Measurements from ENCODE around the gene KAT6B. TPM values are rescaled to one million over a fixed set of nuclear protein-coding genes. Genes with fewer than 3 reads are reported as not detected.
A peak's percentile ranks its signal among the peaks of the same experiment; 100 is the strongest.

Gene KAT6B
- total RNA-seq, 2 experiments from 2014 or later, result 36.7 to 47.2 TPM

DNA sequence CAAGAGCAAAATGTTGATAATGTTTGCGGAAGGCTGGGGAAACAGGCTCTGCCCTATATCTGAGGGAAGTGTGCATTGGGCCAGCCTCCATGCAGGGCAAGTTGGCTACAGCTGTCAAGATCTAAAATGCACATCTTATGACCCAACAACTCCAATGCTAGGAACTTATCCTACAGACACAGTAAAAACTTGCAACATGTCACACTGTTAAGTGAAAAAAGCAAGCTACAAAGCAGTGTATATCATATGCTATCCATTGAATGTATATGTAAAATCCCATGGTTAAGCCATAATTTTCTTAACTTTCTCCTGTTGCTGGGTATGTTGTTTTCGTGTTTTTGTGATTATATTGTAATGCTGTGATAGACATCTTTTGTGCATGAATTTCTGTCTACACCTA, 16.3 kb upstream of the KAT6B start:
- Mint-ChIP-seq H3K27ac (no peak overlapping the region), H3K4me1 (no peaks in the 10 kb centered on the region), H3K9me3 (peaks cover 2% of the 10 kb centered on the region), H3K27me3 (no peaks in the 10 kb centered on the region), H3K4me3 (no peak overlapping the region), H3K36me3 (no peaks in the 10 kb centered on the region)
- ATAC-seq (ENCODE audit: low read depth) (no peak), DNase-seq (no peak)
- POLR2A ChIA-PET, result no interaction called here

GRCh38 chr10:74813381-74814259, 12.8 kb upstream of the KAT6B start:
- H3K27me3 Mint-ChIP-seq, result no peaks in the 10 kb centered on the region
- H3K4me3 Mint-ChIP-seq, result no peak overlapping the region
- DNase-seq (no peak), ATAC-seq (ENCODE audit: low read depth) (no peak)
- H3K27ac Mint-ChIP-seq, result no peak overlapping the region
- H3K4me1 Mint-ChIP-seq, result peaks cover 5% of the 10 kb centered on the region
- peaks cover 5% of the 10 kb centered on the region for H3K36me3 Mint-ChIP-seq
- POLR2A ChIA-PET, result no interaction called here
- H3K9me3 Mint-ChIP-seq, result peaks cover 12% of the 10 kb centered on the region

GRCh38 chr10:74814797-74815196, 11.6 kb upstream of the KAT6B start:
- no peak for ATAC-seq (ENCODE audit: low read depth)
- Mint-ChIP-seq H3K4me1 (peaks cover 5% of the 10 kb centered on the region), H3K27ac (no peak overlapping the region), H3K4me3 (no peak overlapping the region), H3K36me3 (peaks cover 5% of the 10 kb centered on the region), H3K9me3 (peaks cover 12% of the 10 kb centered on the region), H3K27me3 (no peaks in the 10 kb centered on the region)
- no peak for DNase-seq
- POLR2A ChIA-PET, result no interaction called here

DNA sequence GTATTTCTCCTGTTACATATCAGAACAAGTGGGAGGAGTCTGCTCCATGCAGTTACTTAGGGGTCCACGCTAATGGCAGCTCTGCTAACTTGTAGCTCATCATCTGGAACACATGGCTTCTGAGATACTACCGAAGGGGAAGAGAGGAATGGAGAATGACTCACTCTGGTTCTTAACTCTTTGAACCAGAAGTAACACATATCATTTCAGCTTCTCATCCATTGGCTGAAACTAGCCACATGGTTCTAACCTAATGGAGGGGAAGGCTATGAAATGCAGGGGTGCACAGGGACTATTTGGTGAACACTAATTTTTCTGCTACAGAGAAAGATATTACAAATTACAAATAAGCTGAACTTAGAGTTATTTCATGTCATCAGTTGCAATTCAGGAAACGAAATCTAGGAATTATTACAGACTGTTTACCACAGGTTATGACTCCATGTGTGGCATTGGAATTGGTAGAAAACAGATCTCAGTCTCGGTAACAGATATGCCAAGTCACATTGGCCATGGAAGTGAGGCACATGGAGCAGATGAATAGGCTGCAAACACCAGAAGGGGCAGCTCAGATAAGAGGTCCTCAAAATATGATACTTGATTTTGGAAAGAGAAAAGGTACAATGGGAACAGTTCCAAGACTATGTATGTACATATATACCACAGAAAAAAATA, 9.4 kb upstream of the KAT6B start:
- peaks cover 5% of the 10 kb centered on the region for H3K36me3 Mint-ChIP-seq
- no peak overlapping the region for H3K27ac Mint-ChIP-seq
- H3K4me3 Mint-ChIP-seq, result peak overlapping the region; percentile 24
- peaks cover 8% of the 10 kb centered on the region for H3K4me1 Mint-ChIP-seq
- POLR2A ChIA-PET, result no interaction called here
- ATAC-seq (ENCODE audit: low read depth), result no peak
- no peaks in the 10 kb centered on the region for H3K27me3 Mint-ChIP-seq
- H3K9me3 Mint-ChIP-seq, result peaks cover 12% of the 10 kb centered on the region
- no peak for DNase-seq

- H3K27ac Mint-ChIP-seq, result no peak overlapping the region
These were observed 4.9 kb upstream of the KAT6B start for GRCh38 chr10:74821501-74821900.

GRCh38 chr10:74822101-74822500, 4.3 kb upstream of the KAT6B start:
- DNase-seq (no peak), ATAC-seq (ENCODE audit: low read depth) (no peak)
- Mint-ChIP-seq H3K36me3 (peaks cover 6% of the 10 kb centered on the region), H3K4me1 (peaks cover 29% of the 10 kb centered on the region), H3K4me3 (no peak overlapping the region), H3K27ac (no peak overlapping the region), H3K27me3 (no peaks in the 10 kb centered on the region), H3K9me3 (peaks cover 5% of the 10 kb centered on the region)
- POLR2A ChIA-PET, result no interaction called here

More at GRCh38 chr10:74821501-74821900, 4.9 kb upstream of the KAT6B start:
- ATAC-seq (ENCODE audit: low read depth) (no peak), DNase-seq (no peak)
- Mint-ChIP-seq H3K4me3 (no peak overlapping the region), H3K4me1 (peaks cover 29% of the 10 kb centered on the region), H3K9me3 (peaks cover 11% of the 10 kb centered on the region), H3K27me3 (no peaks in the 10 kb centered on the region), H3K36me3 (peaks cover 5% of the 10 kb centered on the region)
- POLR2A ChIA-PET, result no interaction called here

- no peaks in the 10 kb centered on the region for H3K9me3 Mint-ChIP-seq
- no peaks in the 10 kb centered on the region for H3K27me3 Mint-ChIP-seq
- ATAC-seq (ENCODE audit: low read depth) (no peak), DNase-seq (no peak)
- peaks cover 3% of the 10 kb centered on the region for H3K36me3 Mint-ChIP-seq
- no peak overlapping the region for H3K27ac Mint-ChIP-seq
- peaks cover 31% of the 10 kb centered on the region for H3K4me1 Mint-ChIP-seq
- H3K4me3 Mint-ChIP-seq, result no peak overlapping the region
- POLR2A ChIA-PET, result interaction anchor here (2.5 kb wide), 1 partner anchor 84 kb away, joined by 8 read pairs; no protein-coding TSS in a partner anchor
These were observed 3.8 kb upstream of the KAT6B start for GRCh38 chr10:74822521-74823089.

GRCh38 chr10:74823791-74824183, 2.6 kb upstream of the KAT6B start:
- Mint-ChIP-seq H3K4me3 (peak overlapping the region; percentile 90), H3K27me3 (no peaks in the 10 kb centered on the region), H3K27ac (peak overlapping the region; percentile 92), H3K4me1 (peaks cover 38% of the 10 kb centered on the region), H3K36me3 (peaks cover 9% of the 10 kb centered on the region), H3K9me3 (no peaks in the 10 kb centered on the region)
- POLR2A ChIA-PET, result interaction anchor here (0.5 to 2.5 kb wide), 2 partner anchors 85 to 338 kb away, joined by 4 to 8 read pairs; no protein-coding TSS in a partner anchor
- no peak for ATAC-seq (ENCODE audit: low read depth)
- no peak for DNase-seq

DNA sequence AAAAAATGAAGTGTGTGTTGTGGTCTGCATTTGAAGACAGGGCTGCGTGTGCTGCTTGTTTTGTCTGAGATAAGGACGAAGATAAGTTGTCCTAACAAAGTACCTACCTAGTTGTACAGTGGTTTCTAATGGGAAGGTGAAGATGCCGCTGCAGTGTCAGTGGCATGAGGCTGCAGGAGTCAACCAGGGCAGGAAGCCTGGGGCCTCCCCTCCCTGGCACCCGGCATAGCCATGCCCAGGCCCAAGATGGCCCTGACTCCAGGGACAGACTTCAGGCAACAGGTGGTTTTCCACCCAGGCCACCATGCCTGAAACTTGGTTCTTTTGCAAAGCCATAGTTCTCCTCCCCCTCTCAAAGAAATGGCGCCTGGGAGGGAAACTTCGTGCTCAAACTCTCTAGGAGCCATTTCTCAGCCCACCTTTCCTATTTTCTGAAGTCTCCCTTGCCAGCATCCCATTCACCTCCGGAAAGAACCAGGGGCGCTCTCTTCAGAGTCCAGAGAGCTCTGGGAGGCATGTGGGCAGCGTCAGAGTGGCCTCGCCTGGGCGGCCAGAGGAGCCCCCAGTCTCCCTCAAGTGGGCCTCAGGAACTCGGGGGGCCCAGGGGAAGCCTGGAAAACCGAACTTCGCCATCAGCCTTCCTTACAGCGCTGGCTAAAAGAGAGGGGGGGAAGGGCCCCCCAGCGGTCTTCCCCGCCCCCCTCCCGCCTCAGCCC, 2.1 kb upstream of the KAT6B start:
- no peaks in the 10 kb centered on the region for H3K9me3 Mint-ChIP-seq
- H3K4me3 Mint-ChIP-seq, result peak overlapping the region; percentile 90
- ATAC-seq (ENCODE audit: low read depth) (no peak), DNase-seq (peak; percentile 45)
- H3K27me3 Mint-ChIP-seq, result no peaks in the 10 kb centered on the region
- peak overlapping the region; percentile 92 for H3K27ac Mint-ChIP-seq
- peaks cover 10% of the 10 kb centered on the region for H3K36me3 Mint-ChIP-seq
- POLR2A ChIA-PET, result interaction anchor here (0.5 to 2.5 kb wide), 6 partner anchors 47 to 338 kb away, joined by 3 to 8 read pairs (median 5); partner anchors contain the start of gene SAMD8
- H3K4me1 Mint-ChIP-seq, result peaks cover 42% of the 10 kb centered on the region

DNA sequence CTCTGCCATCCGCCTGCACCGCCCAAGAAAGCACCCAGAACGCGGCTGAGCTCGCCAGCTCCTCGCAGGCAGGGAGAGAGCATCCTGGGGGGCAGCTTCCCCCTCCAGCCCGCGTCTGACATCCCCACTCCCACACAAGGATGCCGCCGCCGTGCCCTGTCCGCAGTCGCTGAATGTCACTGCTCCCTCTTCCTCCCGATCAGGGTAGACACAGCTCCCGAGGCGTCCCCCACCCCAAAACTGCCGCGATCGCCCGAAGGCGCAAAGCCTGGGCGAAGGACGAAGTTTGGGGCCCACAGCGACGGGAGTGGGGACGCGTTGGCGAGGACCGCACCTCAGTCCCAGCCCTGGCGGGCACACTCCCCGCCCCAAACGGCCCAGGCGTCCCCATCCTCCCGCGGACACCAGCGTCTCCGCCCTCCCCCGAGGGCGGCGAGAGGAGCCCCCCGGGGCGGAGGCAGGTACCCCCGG, 1.5 kb upstream of the KAT6B start:
- POLR2A ChIA-PET, result interaction anchor here (0.6 to 2.5 kb wide), 5 partner anchors 46 to 287 kb away, joined by 3 to 8 read pairs (median 6); partner anchors contain the start of gene SAMD8
- no peaks in the 10 kb centered on the region for H3K9me3 Mint-ChIP-seq
- peaks cover 10% of the 10 kb centered on the region for H3K36me3 Mint-ChIP-seq
- DNase-seq (no peak), ATAC-seq (ENCODE audit: low read depth) (no peak)
- no peaks in the 10 kb centered on the region for H3K27me3 Mint-ChIP-seq
- H3K27ac Mint-ChIP-seq, result peak overlapping the region; percentile 92
- peaks cover 42% of the 10 kb centered on the region for H3K4me1 Mint-ChIP-seq
- peak overlapping the region; percentile 90 for H3K4me3 Mint-ChIP-seq

- H3K4me1 Mint-ChIP-seq, result peaks cover 45% of the 10 kb centered on the region
- ATAC-seq (ENCODE audit: low read depth), result no peak
These were observed 844 bp upstream of the KAT6B start for GRCh38 chr10:74825371-74826141.

DNA sequence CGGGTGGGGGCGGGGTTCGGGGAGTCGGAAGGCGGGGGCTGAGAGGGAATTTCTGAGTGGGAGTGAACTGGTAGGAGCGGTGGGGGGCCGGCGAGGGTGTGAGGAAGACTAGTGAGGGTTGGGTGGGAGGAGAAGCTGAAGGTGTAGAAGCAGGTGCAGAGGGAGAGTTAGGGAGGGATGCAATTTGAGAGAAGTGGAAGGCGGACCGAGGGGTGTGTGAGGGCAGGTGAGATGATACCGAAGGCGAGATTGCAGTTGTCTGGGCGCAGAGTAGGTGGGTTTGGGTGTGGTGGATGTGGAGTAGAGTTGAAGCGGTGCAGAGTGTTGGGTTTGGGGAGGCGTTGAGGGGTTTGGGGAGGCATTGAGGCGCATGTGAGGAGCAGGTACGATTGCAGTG, 643 bp downstream of the KAT6B start:
- peak overlapping the region; percentile 91 for H3K27ac Mint-ChIP-seq
- POLR2A ChIA-PET, result interaction anchor here (1.2 to 1.6 kb wide), 4 partner anchors 71 to 77 kb away, joined by 3 to 5 read pairs (median 4); no protein-coding TSS in a partner anchor
- H3K4me3 Mint-ChIP-seq, result peak overlapping the region; percentile 94
- H3K9me3 Mint-ChIP-seq, result no peaks in the 10 kb centered on the region
- no peaks in the 10 kb centered on the region for H3K27me3 Mint-ChIP-seq
- ATAC-seq (ENCODE audit: low read depth) (no peak), DNase-seq (no peak)
- peaks cover 13% of the 10 kb centered on the region for H3K36me3 Mint-ChIP-seq
- H3K4me1 Mint-ChIP-seq, result peaks cover 44% of the 10 kb centered on the region

More at GRCh38 chr10:74825371-74826141, 844 bp upstream of the KAT6B start:
- H3K36me3 Mint-ChIP-seq, result peaks cover 10% of the 10 kb centered on the region
- H3K27me3 Mint-ChIP-seq, result no peaks in the 10 kb centered on the region
- no peaks in the 10 kb centered on the region for H3K9me3 Mint-ChIP-seq
- POLR2A ChIA-PET, result interaction anchor here (0.5 to 1.6 kb wide), 18 partner anchors 46 to 686 kb away, joined by 3 to 11 read pairs (median 4); no protein-coding TSS in a partner anchor
- H3K27ac Mint-ChIP-seq, result peak overlapping the region; percentile 91
- DNase-seq, result peak; percentile 78
- peak overlapping the region; percentile 94 for H3K4me3 Mint-ChIP-seq
